ENCODE data around the gene WASL. TPM values are rescaled to one million over a fixed set of nuclear protein-coding genes. Genes with fewer than 3 reads are reported as not detected.
A peak's percentile ranks its signal among the peaks of the same experiment; 100 is the strongest.

WASL gene
- total and polyA plus RNA-seq, 2 of the 13 experiments (the other 11 are each of a cell fraction or from before 2014, with no cell fraction given), result 7.9 to 12.8 TPM

DNA sequence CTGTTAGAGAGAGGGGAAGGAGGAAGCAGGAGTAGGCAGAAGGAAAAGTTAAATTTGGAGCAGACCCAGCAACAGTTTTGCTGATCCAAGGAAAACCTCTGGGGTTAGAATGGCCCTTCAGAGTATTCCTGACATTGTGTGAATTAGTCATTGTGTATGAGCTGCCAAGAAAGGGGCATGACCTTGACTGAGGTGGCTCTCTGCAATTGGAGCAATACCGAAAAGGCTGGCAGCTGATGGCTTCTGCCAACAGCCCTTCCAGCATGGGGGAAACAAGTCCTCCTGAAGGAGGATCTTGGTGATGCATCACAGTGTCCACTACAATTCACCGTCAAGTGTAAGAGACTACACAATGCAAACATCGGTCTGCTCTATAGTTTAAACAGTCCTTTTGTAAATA lies 20.6 kb upstream of the WASL start (continued):
- TF ChIP-seq, protein P1, sequence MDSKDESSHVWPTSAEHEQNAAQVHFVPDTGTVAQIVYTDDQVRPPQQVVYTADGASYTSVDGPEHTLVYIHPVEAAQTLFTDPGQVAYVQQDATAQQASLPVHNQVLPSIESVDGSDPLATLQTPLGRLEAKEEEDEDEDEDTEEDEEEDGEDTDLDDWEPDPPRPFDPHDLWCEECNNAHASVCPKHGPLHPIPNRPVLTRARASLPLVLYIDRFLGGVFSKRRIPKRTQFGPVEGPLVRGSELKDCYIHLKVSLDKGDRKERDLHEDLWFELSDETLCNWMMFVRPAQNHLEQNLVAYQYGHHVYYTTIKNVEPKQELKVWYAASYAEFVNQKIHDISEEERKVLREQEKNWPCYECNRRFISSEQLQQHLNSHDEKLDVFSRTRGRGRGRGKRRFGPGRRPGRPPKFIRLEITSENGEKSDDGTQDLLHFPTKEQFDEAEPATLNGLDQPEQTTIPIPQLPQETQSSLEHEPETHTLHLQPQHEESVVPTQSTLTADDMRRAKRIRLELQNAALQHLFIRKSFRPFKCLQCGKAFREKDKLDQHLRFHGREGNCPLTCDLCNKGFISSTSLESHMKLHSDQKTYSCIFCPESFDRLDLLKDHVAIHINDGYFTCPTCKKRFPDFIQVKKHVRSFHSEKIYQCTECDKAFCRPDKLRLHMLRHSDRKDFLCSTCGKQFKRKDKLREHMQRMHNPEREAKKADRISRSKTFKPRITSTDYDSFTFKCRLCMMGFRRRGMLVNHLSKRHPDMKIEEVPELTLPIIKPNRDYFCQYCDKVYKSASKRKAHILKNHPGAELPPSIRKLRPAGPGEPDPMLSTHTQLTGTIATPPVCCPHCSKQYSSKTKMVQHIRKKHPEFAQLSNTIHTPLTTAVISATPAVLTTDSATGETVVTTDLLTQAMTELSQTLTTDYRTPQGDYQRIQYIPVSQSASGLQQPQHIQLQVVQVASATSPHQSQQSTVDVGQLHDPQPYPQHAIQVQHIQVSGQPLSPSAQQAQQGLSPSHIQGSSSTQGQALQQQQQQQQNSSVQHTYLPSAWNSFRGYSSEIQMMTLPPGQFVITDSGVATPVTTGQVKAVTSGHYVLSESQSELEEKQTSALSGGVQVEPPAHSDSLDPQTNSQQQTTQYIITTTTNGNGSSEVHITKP (CRISPR knock-in tag; IDR thresholded peaks at IDR 0.05; ENCODE audit: low read depth), result 0 out of 2 replicates have a peak, but pooled peaks have one; percentile 65
- TF ChIP-seq, protein P2, sequence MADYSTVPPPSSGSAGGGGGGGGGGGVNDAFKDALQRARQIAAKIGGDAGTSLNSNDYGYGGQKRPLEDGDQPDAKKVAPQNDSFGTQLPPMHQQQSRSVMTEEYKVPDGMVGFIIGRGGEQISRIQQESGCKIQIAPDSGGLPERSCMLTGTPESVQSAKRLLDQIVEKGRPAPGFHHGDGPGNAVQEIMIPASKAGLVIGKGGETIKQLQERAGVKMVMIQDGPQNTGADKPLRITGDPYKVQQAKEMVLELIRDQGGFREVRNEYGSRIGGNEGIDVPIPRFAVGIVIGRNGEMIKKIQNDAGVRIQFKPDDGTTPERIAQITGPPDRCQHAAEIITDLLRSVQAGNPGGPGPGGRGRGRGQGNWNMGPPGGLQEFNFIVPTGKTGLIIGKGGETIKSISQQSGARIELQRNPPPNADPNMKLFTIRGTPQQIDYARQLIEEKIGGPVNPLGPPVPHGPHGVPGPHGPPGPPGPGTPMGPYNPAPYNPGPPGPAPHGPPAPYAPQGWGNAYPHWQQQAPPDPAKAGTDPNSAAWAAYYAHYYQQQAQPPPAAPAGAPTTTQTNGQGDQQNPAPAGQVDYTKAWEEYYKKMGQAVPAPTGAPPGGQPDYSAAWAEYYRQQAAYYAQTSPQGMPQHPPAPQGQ (CRISPR knock-in tag; IDR thresholded peaks at IDR 0.05; ENCODE audit: borderline replicate concordance), result no peak
- TF ChIP-seq SNAPC2 (CRISPR knock-in tag; IDR thresholded peaks at IDR 0.05) (no peak), GATAD2A (CRISPR knock-in tag; IDR thresholded peaks at IDR 0.05) (peak; percentile 31; the same call in 1 of the 2 replicates), REL (CRISPR knock-in tag; conservative IDR thresholded peaks at IDR 0.05) (no peak), RARA (CRISPR knock-in tag; IDR thresholded peaks at IDR 0.05) (0 out of 2 replicates have a peak, but pooled peaks have one; percentile 8), MAFK (conservative IDR thresholded peaks at IDR 0.05 in 1 of 2, IDR thresholded peaks at IDR 0.05 in 1 of 2; ENCODE audit: low read length in 2 of 2) (peak; percentile 37 to 62; a peak in 3 of 4 replicates), FOSL2 (CRISPR knock-in tag; IDR thresholded peaks at IDR 0.05) (peak; percentile 44; the same call in 1 of the 2 replicates), SOX13 (IDR thresholded peaks at IDR 0.05) (no peak), SOX13 (CRISPR knock-in tag; conservative IDR thresholded peaks at IDR 0.05 in 1 of 2, IDR thresholded peaks at IDR 0.05 in 1 of 2) (peak in 1 of 2 experiments; percentile 26; a peak in 1 of 4 replicates), TFAP4 (IDR thresholded peaks at IDR 0.05; ENCODE audit: borderline replicate concordance, low read depth) (no peak), MAFF (IDR thresholded peaks at IDR 0.05; ENCODE audit: low read depth, low read length) (peak; percentile 35; the same call in 1 of the 2 replicates)
